K562 (cell line): ENCODE data around the gene COQ3. TPM values are rescaled to one million over a fixed set of nuclear protein-coding genes. Genes with fewer than 3 reads are reported as not detected.
A peak's percentile ranks its signal among the peaks of the same experiment; 100 is the strongest.

Source experiments
- ASH1L ChIP-seq: fragments of 450-650 bp; IDR thresholded peaks from 2 replicates; pipeline ENCODE4 v1.6.1; 2018; ENCODE audit warnings: borderline replicate concordance, mild to moderate bottlenecking, low read depth; ENCODE audit not compliant: partially characterized antibody
- ATF3 ChIP-seq, 2 experiments: fragments of 450-650 bp in 1 of 2; sonication (generic) in 1 of 2; formaldehyde crosslinking in 1 of 2; IDR thresholded peaks in 1 of 2; conservative IDR thresholded peaks in 1 of 2; 2 replicates each; pipeline versions ENCODE4 v1.6.1 to v1.8.1; 2016 to 2023; ENCODE audit warnings: mild to moderate bottlenecking in 2 of 2, moderate library complexity in 2 of 2, inconsistent platforms in 1 of 2, missing genetic modification reagents in 1 of 2
- CHCHD3 ChIP-seq: fragments of 250-450 bp; sonication (Bioruptor Pico); IDR thresholded peaks from 2 replicates; pipeline ENCODE4 v2.1.2; 2022; ENCODE audit warnings: mild to moderate bottlenecking
- EP300 ChIP-seq: IDR thresholded peaks from 2 replicates; pipeline ENCODE4 v1.6.1; 2012; ENCODE audit warnings: low read length, improper control_type of control experiment
- EP400 ChIP-seq: fragments of 450-650 bp; IDR thresholded peaks from 2 replicates; pipeline ENCODE4 v1.6.1; 2017; ENCODE audit warnings: antibody characterized with exemption, mild to moderate bottlenecking, moderate library complexity
- FOXK2 ChIP-seq, 2 experiments: fragments of 450-650 bp; IDR thresholded peaks in 1 of 2; conservative IDR thresholded peaks in 1 of 2; 2 replicates each; pipeline ENCODE4 v1.6.1; 2016; ENCODE audit warnings: low read depth in 2 of 2, mild to moderate bottlenecking in 1 of 2
- FOXM1 ChIP-seq, 2 experiments: fragments of 450-650 bp in 1 of 2; sonication (generic) in 1 of 2; formaldehyde crosslinking in 1 of 2; IDR thresholded peaks; 2 replicates each; pipeline versions ENCODE4 v1.6.1 to v1.9.0; 2017 to 2022; ENCODE audit warnings: low read depth in 2 of 2, mild to moderate bottlenecking in 2 of 2, missing genetic modification reagents in 1 of 2, moderate library complexity in 1 of 2
- MTA1 ChIP-seq: fragments of 450-650 bp; IDR thresholded peaks from 2 replicates; pipeline ENCODE4 v1.6.1; 2017; ENCODE audit warnings: borderline replicate concordance
- MTA3 ChIP-seq: fragments of 450-650 bp; formaldehyde crosslinking; IDR thresholded peaks from 2 replicates; pipeline ENCODE4 v1.6.1; 2017; ENCODE audit warnings: mild to moderate bottlenecking, borderline replicate concordance
- NR2F6 ChIP-seq: fragments of 450-650 bp; formaldehyde crosslinking; IDR thresholded peaks from 2 replicates; pipeline ENCODE4 v1.4.0; 2020; ENCODE audit warnings: mild to moderate bottlenecking
- RREB1 ChIP-seq: fragments of 250-450 bp; sonication (Bioruptor Pico); IDR thresholded peaks from 2 replicates; pipeline ENCODE4 v1.4.0; 2020
- SAFB2 ChIP-seq: fragments of 200-400 bp; formaldehyde crosslinking; IDR thresholded peaks from 2 replicates; pipeline ENCODE4 v1.6.1; 2018; ENCODE audit warnings: borderline replicate concordance, low read length, low read depth, moderate library complexity; ENCODE audit not compliant: severe bottlenecking
- STAT6 ChIP-seq: sonication (generic); formaldehyde crosslinking; IDR thresholded peaks from 2 replicates; pipeline ENCODE4 v1.8.1; 2023; ENCODE audit warnings: mild to moderate bottlenecking, missing genetic modification reagents
- ZBED1 ChIP-seq: IDR thresholded peaks from 2 replicates; pipeline ENCODE4 v1.6.1; 2014
- ZNF239 ChIP-seq: fragments of 250-450 bp; sonication (Bioruptor Pico); IDR thresholded peaks from 2 replicates; pipeline ENCODE4 v1.4.0; 2020; ENCODE audit warnings: mild to moderate bottlenecking
- ZNF282 ChIP-seq: sonication (generic); formaldehyde crosslinking; IDR thresholded peaks from 2 replicates; pipeline ENCODE4 v1.8.1; 2023; ENCODE audit warnings: missing genetic modification reagents
- ZNF324 ChIP-seq: fragments of 250-450 bp; sonication (Bioruptor Pico); IDR thresholded peaks from 2 replicates; pipeline ENCODE4 v1.4.0; 2020; ENCODE audit warnings: mild to moderate bottlenecking
- ZNF431 ChIP-seq: sonication (generic); formaldehyde crosslinking; IDR thresholded peaks from 2 replicates; pipeline ENCODE4 v1.8.0; 2022; ENCODE audit warnings: mild to moderate bottlenecking, missing genetic modification reagents
- polyA plus RNA-seq, 8 experiments: library from polyadenylated mRNA; depleted of rRNA in 4 of 8; stranded (reverse) in 5 of 8; unstranded in 3 of 8; fragments of >200 nt; fragmentation: Nextera tagmentation in 2 of 8; fragmentation: Illumina TruSeq in 1 of 8; extraction: Ambion mirVana in 2 of 8; extraction: Trizol in 1 of 8; gene quantifications; 2 replicates each; pipeline versions ENCODE4 v1.2.1 to v1.2.3, GENCODE V29; 2011 to 2014; ENCODE audit warnings: inconsistent platforms in 1 of 8, missing spikeins in 1 of 8
- total RNA-seq, 7 experiments: library from RNA; depleted of rRNA in 6 of 7; stranded (reverse); fragments of >200 nt in 6 of 7; fragmentation: Illumina TruSeq in 2 of 7; extraction: Trizol in 2 of 7; gene quantifications; 2 replicates each; pipeline versions ENCODE4 v1.2.1 to v1.2.3, GENCODE V29; 2011 to 2021; ENCODE audit warnings: low replicate concordance in 1 of 7

The COQ3 gene
- total and polyA plus RNA-seq, 9 of the 15 experiments (the other 6 are each of a cell fraction or from before 2014, with no cell fraction given) = 16.9 to 137 (median 33.9) TPM

GRCh38 chr6:99424761-99425646 lies 31.0 kb upstream of the COQ3 start, which contains the start of gene PNISR (continued):
- no peak for TF ChIP-seq RREB1
- TF ChIP-seq FOXK2 (conservative IDR thresholded peaks at IDR 0.05 in 1 of 2, IDR thresholded peaks at IDR 0.05 in 1 of 2; ENCODE audit: low read depth in 2 of 2) = peak; percentile 95 to 96
- no peak for TF ChIP-seq ZBED1
- peak; percentile 33; the same call in 1 of the 2 replicates for TF ChIP-seq FOXM1 (IDR thresholded peaks at IDR 0.05; ENCODE audit: low read depth)
- TF ChIP-seq FOXM1 (CRISPR knock-in tag; IDR thresholded peaks at IDR 0.05; ENCODE audit: low read depth) = no peak
- TF ChIP-seq NR2F6 (CRISPR knock-in tag) = no peak
- no peak for TF ChIP-seq SAFB2
- no peak; the same call in 1 of the 2 replicates for TF ChIP-seq ATF3 (IDR thresholded peaks at IDR 0.05)
- TF ChIP-seq ATF3 (CRISPR knock-in tag; conservative IDR thresholded peaks at IDR 0.05) = peak; percentile 11; the same call in 1 of the 2 replicates
- peak; percentile 20; the same call in 1 of the 2 replicates for TF ChIP-seq EP300
- no peak for TF ChIP-seq MTA3
- no peak for TF ChIP-seq ZNF282
- TF ChIP-seq ZNF324 (CRISPR knock-in tag) = no peak
- no peak for TF ChIP-seq CHCHD3 (CRISPR knock-in tag)
- no peak for TF ChIP-seq ZNF239 (CRISPR knock-in tag)
- TF ChIP-seq STAT6 (CRISPR knock-in tag) = no peak
- TF ChIP-seq ASH1L = peak; percentile 53
- TF ChIP-seq EP400 = peak; percentile 96
- peak; percentile 61; the same call in 1 of the 2 replicates for TF ChIP-seq ZNF431
- peak; percentile 13 for TF ChIP-seq MTA1
